ENCODE data around the gene CLEC4G. TPM values are rescaled to one million over a fixed set of nuclear protein-coding genes. Genes with fewer than 3 reads are reported as not detected.

CLEC4G gene
- total and polyA plus RNA-seq, 3 donors from 2014 or later, result 0.71 to 1.2 TPM; not detected in 1

- Histone ChIP-seq H3K4me3 (no peak overlapping the region), H3K4me1 (no peaks in the 10 kb centered on the region), H3K27me3 (no peaks in the 10 kb centered on the region), H3K9me3 (no peaks in the 10 kb centered on the region), H3K36me3 (ENCODE audit: low read depth, missing control alignments) (no peaks in the 10 kb centered on the region), H3K27ac (no peak overlapping the region)
- WGBS, 2 donors, result 81 to 100% methylated on average over 1 to 6 of the region's 6 CpGs
- intact Hi-C loops (cut with DNase I; ENCODE audit: low total_unique reads), result no loop called here
- TF ChIP-seq CTCF (IDR thresholded peaks at IDR 0.05) (no peak), POLR2A (IDR thresholded peaks at IDR 0.05) (no peak)
- no peak for DNase-seq
These were observed 27.4 kb downstream of the CLEC4G start for GRCh38 chr19:7704280-7705060.

GRCh38 chr19:7703332-7703731 is 28.6 kb downstream of the CLEC4G start:
- Histone ChIP-seq H3K36me3 (ENCODE audit: low read depth, missing control alignments) (no peaks in the 10 kb centered on the region), H3K27me3 (no peaks in the 10 kb centered on the region), H3K27ac (no peak overlapping the region), H3K4me3 (no peak overlapping the region), H3K4me1 (no peaks in the 10 kb centered on the region), H3K9me3 (no peaks in the 10 kb centered on the region)
- TF ChIP-seq CTCF (IDR thresholded peaks at IDR 0.05) (no peak), POLR2A (IDR thresholded peaks at IDR 0.05) (no peak)
- intact Hi-C loops (cut with DNase I; ENCODE audit: low total_unique reads), result no loop called here
- no peak for DNase-seq
- 76 to 79% methylated on average over 8 of the region's 8 CpGs for WGBS, 2 donors

GRCh38 chr19:7701654-7702457 is 30.1 kb downstream of the CLEC4G start, which contains the start of gene FCER2:
TSS of gene FCER2 (minus strand) at chr19:7702131. CDS start at chr19:7699760, 2,371 bp downstream.
- no peak for DNase-seq
- TF ChIP-seq POLR2A (IDR thresholded peaks at IDR 0.05) (no peak), CTCF (IDR thresholded peaks at IDR 0.05) (no peak)
- H3K9me3 ChIP-seq, result no peaks in the 10 kb centered on the region
- H3K36me3 ChIP-seq (ENCODE audit: low read depth, missing control alignments), result no peaks in the 10 kb centered on the region
- H3K27me3 ChIP-seq, result no peaks in the 10 kb centered on the region
- no peak within 1 kb of the TSS for H3K4me3 ChIP-seq
- WGBS, 2 donors, result 54 to 62% methylated on average over 18 to 20 of the region's 20 CpGs
- no peak within 1 kb of the TSS for H3K27ac ChIP-seq
- no peaks in the 10 kb centered on the region for H3K4me1 ChIP-seq
- intact Hi-C loops (cut with DNase I; ENCODE audit: low total_unique reads), result no loop called here

- DNase-seq, result no peak
- intact Hi-C loops (cut with DNase I; ENCODE audit: low total_unique reads), result no loop called here
- Histone ChIP-seq H3K4me3 (no peak overlapping the region), H3K4me1 (no peaks in the 10 kb centered on the region), H3K36me3 (ENCODE audit: low read depth, missing control alignments) (no peaks in the 10 kb centered on the region), H3K27me3 (no peaks in the 10 kb centered on the region), H3K27ac (no peak overlapping the region), H3K9me3 (no peaks in the 10 kb centered on the region)
- TF ChIP-seq POLR2A (IDR thresholded peaks at IDR 0.05) (no peak), CTCF (IDR thresholded peaks at IDR 0.05) (no peak)
- 86 to 90% methylated on average over 10 of the region's 12 CpGs for WGBS, 2 donors
These were observed 30.8 kb downstream of the CLEC4G start for GRCh38 chr19:7701049-7701653.
